Right cardiac atrium (tissue), 5 donors: Measurements from ENCODE around the gene EBP. TPM values are rescaled to one million over a fixed set of nuclear protein-coding genes. Genes with fewer than 3 reads are reported as not detected.

Experiments
- ATAC-seq, 2 donors: fragments of 200-7000 bp; cut with Tn5 transposase; one replicate each; pipeline versions ENCODE4 v1.8.0 to v1.9.1; 2020; ENCODE audit warnings: moderate library complexity in 2 of 2, mild to moderate bottlenecking in 1 of 2
- DNase-seq, 3 donors: peaks; one replicate each; pipeline ENCODE4 v3.0.0-alpha.2; 2020
- H3K27ac ChIP-seq: one replicate; pipeline ENCODE4 v1.5.1; 2013; ENCODE audit warnings: mild to moderate bottlenecking, low read length, control low read depth, moderate library complexity
- H3K27me3 ChIP-seq: one replicate; pipeline ENCODE4 v1.6.1; 2013; ENCODE audit not compliant: control insufficient read depth, insufficient read depth
- H3K4me1 ChIP-seq: one replicate; pipeline ENCODE4 v1.6.1; 2013; ENCODE audit warnings: low read length; ENCODE audit not compliant: control insufficient read depth, insufficient read depth
- H3K4me3 ChIP-seq: one replicate; pipeline ENCODE4 v1.5.1; 2013; ENCODE audit warnings: low read length, control low read depth
- H3K9me3 ChIP-seq: one replicate; pipeline ENCODE4 v1.6.1; 2013; ENCODE audit warnings: low read length; ENCODE audit not compliant: control insufficient read depth
- WGBS: extraction: QIAGEN DNeasy Blood & Tissue Kit; methylation state at CpG from one replicate; pipeline ENCODE4 v1.1.7; 2013; 5-methylcytosine and 5-hydroxymethylcytosine counted together
- intact Hi-C, 4 donors: fragments of 100-400 bp; cut with DNase I; formaldehyde crosslinking; loops; one replicate each; pipeline versions ENCODE4 v1.11.0 to v1.14.0; 2022 to 2023
- long read RNA-seq, 4 donors: library from polyadenylated mRNA; unstranded; transcript quantifications; one replicate each; pipeline ENCODE4 v2.0.0, GENCODE V29; 2020 to 2021
- polyA plus RNA-seq: library from polyadenylated mRNA; stranded (reverse); fragments of 200-250 nt; gene quantifications from one replicate; pipeline ENCODE4 v1.2.3, GENCODE V29; 2013
- total RNA-seq, 4 donors: library from RNA; stranded (reverse); fragmentation: NEBNext Ultra II Directional; extraction: Animal tissue kit (Norgen Biotek cat#: 25700); gene quantifications; one replicate each; pipeline ENCODE4 v1.2.1, GENCODE V29; 2021
- donor health status: healthy with polysubstance abuse.
- donor health status: DM: no; HTN: yes; CAD: no.
- donor health status: DM: no; HTN: no; CAD: no.
- donor health status: DM: no; HTN: yes; CAD: no; lungs with severe emphysema.
- donor health status: DM: yes; HTN: yes; CAD: no.

The EBP gene
- total RNA-seq (10 to 100 TPM; 74.8 to 93.4 (median 83.0) TPM), polyA plus RNA-seq (118 TPM)
- long read RNA-seq, donor 1, transcript EBP-201 (5 exons, 904 nt) = minor isoform, 8 of 60 reads
- long read RNA-seq, donor 1, transcript EBP-205 (5 exons, 1,775 nt) = major isoform, 40 of 60 reads
- long read RNA-seq, donor 1, partial matches to known transcripts = 3 of 60 reads
- long read RNA-seq, donor 1, other reads (novel, unspliced or antisense) = 7 of 60 reads
- long read RNA-seq, donor 2, transcript EBP-205 (5 exons, 1,775 nt) = major isoform, 16 of 23 reads
- long read RNA-seq, donor 2, partial matches to known transcripts = 0 of 23 reads
- long read RNA-seq, donor 2, other reads (novel, unspliced or antisense) = 4 of 23 reads
- long read RNA-seq, donor 3, transcript EBP-206 (5 exons, 796 nt) = minor isoform, 5 of 93 reads
- long read RNA-seq, donor 3, transcript EBP-205 (5 exons, 1,775 nt) = major isoform, 77 of 93 reads
- long read RNA-seq, donor 3, partial matches to known transcripts = 5 of 93 reads
- long read RNA-seq, donor 3, other reads (novel, unspliced or antisense) = 4 of 93 reads
- long read RNA-seq, donor 4, transcript EBP-205 (5 exons, 1,775 nt) = major isoform, 11 of 16 reads
- long read RNA-seq, donor 4, partial matches to known transcripts = 1 of 16 reads
- long read RNA-seq, donor 4, other reads (novel, unspliced or antisense) = 1 of 16 reads

DNA sequence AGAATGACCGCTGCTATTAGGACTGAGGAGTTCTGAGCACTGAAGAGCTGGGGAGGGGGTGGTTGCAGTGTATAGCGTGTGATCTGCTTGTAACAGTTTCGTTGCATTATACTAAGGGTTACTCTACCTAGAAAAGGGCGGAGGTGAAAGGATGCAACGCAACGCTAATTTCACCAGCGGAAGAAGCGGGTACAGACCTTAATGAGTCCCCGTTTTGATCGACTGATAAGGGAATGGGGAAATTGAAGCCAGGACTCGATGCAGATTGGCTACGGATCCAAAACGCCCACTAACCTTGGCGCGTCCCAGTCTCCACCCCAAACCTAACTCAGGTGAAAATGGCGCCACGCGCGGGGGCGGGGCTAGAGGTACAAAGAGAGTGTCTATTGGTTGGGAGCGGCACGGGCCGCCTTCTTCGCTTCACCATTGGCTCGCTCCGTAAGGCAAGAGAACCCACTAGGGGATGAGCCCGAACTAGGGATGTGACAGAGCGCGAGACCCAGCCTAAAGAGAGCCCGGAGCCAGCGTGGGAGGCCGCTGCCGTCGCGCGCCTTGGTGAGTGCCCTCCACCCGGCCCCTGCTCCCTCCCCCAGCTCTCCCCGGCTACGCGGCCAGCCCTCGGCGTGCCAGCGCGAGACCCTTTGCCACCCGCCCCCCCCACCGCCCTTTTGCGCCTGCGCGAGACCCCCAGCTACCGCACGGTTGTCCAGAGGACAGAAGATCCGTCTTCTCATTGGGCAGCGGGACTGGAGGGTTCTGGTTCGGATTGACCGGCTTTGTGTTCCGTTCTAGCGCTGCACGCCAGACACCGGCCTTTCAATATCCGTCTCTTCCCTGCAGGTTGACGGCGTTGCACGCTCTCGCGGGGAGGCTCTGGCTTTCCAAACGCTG lies at the start of gene EBP:
EBP (plus strand) TSS at position 456 of the 891 bp plus-strand sequence. CDS start 1,964 bp downstream, outside the sequence.
- intact Hi-C loops = no loop called here
- Histone ChIP-seq H3K27me3 (no peaks in the 10 kb centered on the region), H3K4me3 (peak within 1 kb of the TSS; percentile 82), H3K27ac (peak within 1 kb of the TSS; percentile 89), H3K4me1 (peaks cover 2% of the 10 kb centered on the region), H3K9me3 (no peaks in the 10 kb centered on the region)
- DNase-seq (peak; percentile 88 to 95 (median 95)), ATAC-seq (peak; percentile 98 to 99)
- WGBS = under 1% methylated on average over 66 of the region's 66 CpGs

DNA sequence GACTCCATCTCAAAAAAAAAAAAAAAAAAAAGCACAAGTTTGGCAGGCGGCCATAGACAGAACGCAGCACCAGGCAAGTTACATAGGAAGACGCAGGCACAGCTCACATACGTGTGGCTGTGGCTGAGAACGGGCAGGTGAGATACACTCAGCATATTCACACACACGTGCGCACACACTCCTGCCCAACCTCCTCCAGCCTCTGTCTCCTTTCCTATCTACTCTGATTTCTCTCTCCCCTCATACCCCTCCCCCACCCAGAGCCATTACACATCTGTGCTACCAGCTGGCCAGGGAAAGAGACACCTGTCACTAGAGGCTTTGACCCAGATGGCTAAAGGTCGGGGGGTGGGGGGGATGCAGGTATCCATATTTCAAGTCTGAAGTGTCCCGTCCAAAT lies 49.4 kb upstream of the EBP start:
- no peak for DNase-seq
- 61% methylated on average over 9 of the region's 9 CpGs for WGBS
- intact Hi-C loops = no loop called here
- Histone ChIP-seq H3K4me3 (no peak overlapping the region), H3K4me1 (no peaks in the 10 kb centered on the region), H3K9me3 (no peaks in the 10 kb centered on the region), H3K27me3 (no peaks in the 10 kb centered on the region), H3K27ac (no peak overlapping the region)
- no peak for ATAC-seq

DNA sequence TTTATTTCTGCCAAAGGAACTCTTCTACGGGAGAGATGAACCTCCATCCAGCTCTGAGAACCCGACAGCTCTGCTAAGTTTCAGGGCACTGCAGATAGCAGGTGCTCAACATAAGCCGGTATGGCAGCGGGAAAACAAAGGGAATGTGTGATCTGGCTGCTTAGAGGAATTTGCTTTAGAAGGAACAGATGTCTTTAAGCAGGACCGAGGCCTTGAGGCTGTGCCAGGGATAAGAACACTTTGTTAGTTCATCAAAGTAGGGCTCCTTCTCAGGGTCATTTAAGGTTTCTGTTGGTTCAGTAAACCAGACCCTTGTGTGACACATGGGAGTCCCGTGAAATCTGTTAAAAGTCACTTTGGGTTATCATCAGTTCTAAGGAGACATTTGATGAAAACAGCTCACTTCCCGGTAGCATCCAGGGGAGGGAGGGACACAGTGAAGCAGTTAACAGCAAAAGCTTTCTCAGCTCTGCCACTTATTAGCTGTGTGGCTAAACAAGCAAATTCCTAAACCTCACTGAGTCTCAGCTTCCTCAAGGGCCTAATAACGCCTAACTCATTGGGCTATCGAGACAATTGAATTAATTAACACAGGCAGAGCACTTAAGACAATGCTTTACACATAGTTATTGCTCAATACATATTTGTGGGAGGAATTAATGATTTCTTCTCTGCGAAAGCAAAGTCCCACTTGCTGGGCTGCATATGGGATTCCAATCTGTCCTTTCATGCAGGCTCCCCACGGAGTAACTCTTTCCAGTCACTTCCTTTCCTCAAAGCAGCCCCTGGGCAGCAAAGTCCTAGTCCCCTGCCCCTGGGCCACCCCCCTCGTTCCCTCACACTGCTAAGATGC lies 48.5 kb upstream of the EBP start:
- 47% methylated on average over 12 of the region's 12 CpGs for WGBS
- Histone ChIP-seq H3K9me3 (no peaks in the 10 kb centered on the region), H3K27ac (no peak overlapping the region), H3K27me3 (no peaks in the 10 kb centered on the region), H3K4me3 (no peak overlapping the region), H3K4me1 (no peaks in the 10 kb centered on the region)
- ATAC-seq = no peak
- intact Hi-C loops = no loop called here
- DNase-seq = no peak

DNA sequence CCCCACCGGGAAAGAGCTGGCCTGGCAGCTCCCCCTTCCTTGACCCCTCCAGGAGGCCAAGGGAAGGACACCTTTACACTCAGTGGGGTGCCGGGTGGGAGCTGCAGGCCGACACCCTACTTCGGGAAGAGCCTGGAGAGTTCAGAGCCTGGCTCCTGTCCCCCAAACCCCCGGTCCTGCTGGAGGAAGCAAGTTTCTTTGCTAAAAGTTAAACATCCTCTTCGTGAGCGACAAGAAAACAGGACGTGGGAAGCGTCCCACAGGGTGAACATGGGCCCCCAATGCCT lies 48.0 kb upstream of the EBP start:
- Histone ChIP-seq H3K27me3 (no peaks in the 10 kb centered on the region), H3K4me3 (no peak overlapping the region), H3K27ac (no peak overlapping the region), H3K4me1 (no peaks in the 10 kb centered on the region), H3K9me3 (no peaks in the 10 kb centered on the region)
- DNase-seq (no peak), ATAC-seq (no peak)
- 65% methylated on average over 9 of the region's 9 CpGs for WGBS
- intact Hi-C loops = no loop called here

DNA sequence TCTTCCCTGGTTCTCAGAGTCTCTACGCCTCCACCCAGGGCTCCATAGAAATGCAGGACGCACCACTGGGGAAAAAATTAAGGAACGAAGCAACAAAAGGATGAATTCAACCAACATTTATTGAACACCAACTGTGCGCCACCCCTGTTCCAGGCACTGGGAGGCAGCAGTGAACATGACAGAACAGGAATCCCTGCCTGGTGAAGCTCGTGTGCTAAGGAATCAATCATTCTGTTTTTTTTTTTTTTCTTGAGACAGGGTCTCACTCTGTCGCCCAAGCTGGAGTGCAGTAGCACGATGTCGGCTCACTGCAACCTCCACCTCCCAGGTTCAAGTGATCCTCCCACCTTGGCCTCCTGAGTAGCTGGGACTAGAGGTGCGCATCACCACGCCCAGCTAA lies 47.5 kb upstream of the EBP start:
- H3K4me1 ChIP-seq = no peaks in the 10 kb centered on the region
- H3K9me3 ChIP-seq = no peaks in the 10 kb centered on the region
- H3K27ac ChIP-seq = no peak overlapping the region
- no peak for ATAC-seq
- intact Hi-C loops = no loop called here
- H3K27me3 ChIP-seq = no peaks in the 10 kb centered on the region
- no peak for DNase-seq
- 58% methylated on average over 10 of the region's 10 CpGs for WGBS
- H3K4me3 ChIP-seq = no peak overlapping the region

DNA sequence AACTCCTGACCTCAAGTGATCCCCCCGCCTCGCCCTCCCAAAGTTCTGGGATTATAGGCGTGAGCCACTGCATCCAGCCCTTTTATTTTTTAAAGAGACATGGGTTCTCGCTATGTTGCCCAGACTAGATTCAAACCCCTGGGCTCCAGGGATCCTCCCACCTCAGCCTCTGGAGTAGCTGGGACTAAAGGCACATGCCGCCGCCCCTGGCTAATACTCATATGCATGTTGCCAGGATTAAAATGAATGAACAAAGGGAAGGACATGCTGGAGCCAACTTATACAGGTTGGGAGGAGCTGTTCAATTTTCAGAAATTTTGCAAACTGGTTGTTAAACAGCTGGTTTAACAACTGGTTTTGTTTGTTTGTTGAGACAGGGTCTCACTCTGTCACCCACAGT lies 47.0 kb upstream of the EBP start:
- DNase-seq (no peak), ATAC-seq (no peak)
- H3K27me3 ChIP-seq = no peaks in the 10 kb centered on the region
- 79% methylated on average over 6 of the region's 6 CpGs for WGBS
- no peak overlapping the region for H3K27ac ChIP-seq
- no peak overlapping the region for H3K4me3 ChIP-seq
- no peaks in the 10 kb centered on the region for H3K4me1 ChIP-seq
- H3K9me3 ChIP-seq = no peaks in the 10 kb centered on the region
- intact Hi-C loops = no loop called here

DNA sequence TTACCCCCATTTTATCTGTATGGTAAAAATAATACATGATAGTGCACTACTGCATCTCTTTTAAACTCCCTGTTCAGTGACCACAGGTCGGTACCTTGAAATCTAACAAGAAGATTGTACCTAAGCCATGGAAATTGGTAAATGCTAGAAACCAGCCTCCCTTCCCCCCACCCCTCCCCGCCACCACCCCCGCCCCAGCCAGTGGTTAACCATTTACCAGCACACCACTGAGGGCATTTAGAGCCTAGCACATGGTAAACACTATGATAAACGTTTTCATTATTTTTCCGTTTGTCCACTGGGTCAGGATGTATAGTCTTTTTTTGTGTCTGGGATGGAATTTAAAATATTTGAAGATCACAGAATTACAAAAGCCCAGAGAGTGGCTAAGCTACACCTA lies 46.3 kb upstream of the EBP start:
- under 1% methylated on average over 5 of the region's 5 CpGs for WGBS
- no peak for ATAC-seq

DNA sequence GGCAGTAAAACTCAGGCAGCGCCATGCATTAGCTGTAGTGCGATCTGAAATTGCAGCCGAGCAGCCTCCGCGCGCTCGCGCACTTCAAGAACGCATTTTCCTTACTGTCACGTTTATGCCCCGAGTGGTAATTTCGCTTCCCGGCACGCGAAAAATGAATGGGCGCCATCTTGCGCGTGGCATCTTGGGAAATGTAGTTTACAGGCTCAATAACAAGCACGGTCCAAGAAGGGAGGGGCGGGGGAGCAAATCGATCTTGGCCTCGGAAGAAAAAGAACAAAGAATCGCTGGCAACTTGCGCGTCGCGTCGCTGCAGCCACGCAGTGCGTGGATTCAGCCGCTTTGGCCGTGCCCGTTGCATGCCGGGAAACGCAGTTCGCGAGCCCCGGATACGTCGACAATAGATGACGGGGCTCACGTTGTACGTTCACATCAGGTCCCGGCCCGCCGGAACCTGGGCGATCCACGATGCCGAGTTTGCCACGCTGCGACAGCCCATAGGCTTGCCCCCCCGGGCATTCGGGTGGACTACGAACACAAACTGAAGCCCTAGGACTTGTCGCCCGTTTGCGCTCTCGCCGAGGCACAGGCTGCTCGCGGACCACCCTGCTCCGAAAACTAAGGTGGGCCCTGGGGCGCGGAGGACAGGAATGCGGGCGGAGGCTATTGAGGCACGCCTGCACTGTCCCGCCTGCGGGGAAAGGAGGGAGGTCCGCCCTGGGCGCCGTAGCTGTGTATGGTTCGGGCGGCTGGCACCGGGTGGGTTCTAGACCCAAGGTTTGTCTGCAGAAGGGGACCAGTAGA lies 45.6 kb upstream of the EBP start, which contains the start of gene FTSJ1:
FTSJ1 (plus strand) TSS at position 426 of the 804 bp plus-strand sequence. CDS start 1,849 bp downstream, outside the sequence.
- peak within 1 kb of the TSS; percentile 79 for H3K4me3 ChIP-seq
- ATAC-seq (peak; percentile 97), DNase-seq (peak; percentile 90 to 95 (median 94))
- WGBS = under 1% methylated on average over 75 of the region's 75 CpGs
- peak within 1 kb of the TSS; percentile 45 for H3K27ac ChIP-seq
- no peaks in the 10 kb centered on the region for H3K27me3 ChIP-seq
- no peaks in the 10 kb centered on the region for H3K9me3 ChIP-seq
- H3K4me1 ChIP-seq = no peaks in the 10 kb centered on the region
- intact Hi-C loops = no loop called here

More for the DNA sequence above, 46.3 kb upstream of the EBP start:
- peak overlapping the region; percentile 79 for H3K4me3 ChIP-seq
- H3K27ac ChIP-seq = no peak overlapping the region
- no peak for DNase-seq
- no peaks in the 10 kb centered on the region for H3K4me1 ChIP-seq
- no peaks in the 10 kb centered on the region for H3K27me3 ChIP-seq
- intact Hi-C loops = no loop called here
- no peaks in the 10 kb centered on the region for H3K9me3 ChIP-seq

DNA sequence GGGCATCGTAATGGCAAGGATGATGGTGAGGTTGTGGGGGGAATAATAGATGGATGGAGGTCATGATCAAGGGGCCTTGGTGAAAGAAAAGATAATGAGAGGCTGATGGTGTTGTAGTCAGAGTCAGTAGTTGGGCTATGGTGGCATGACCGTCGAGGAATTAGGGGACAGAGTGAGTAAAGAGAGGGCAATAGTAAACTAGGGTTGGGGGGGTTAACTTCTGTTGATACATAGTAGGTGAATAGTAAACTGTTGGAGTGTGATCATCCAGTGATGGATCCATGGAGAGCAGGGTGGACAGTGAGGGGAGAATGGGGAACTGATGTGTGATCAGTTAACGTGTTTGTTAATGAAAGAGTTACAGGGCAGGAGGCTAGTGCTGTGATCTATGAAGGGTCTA lies 44.7 kb upstream of the EBP start:
- Histone ChIP-seq H3K27ac (peak overlapping the region; percentile 45), H3K9me3 (no peaks in the 10 kb centered on the region), H3K4me3 (peak overlapping the region; percentile 79), H3K4me1 (no peaks in the 10 kb centered on the region), H3K27me3 (no peaks in the 10 kb centered on the region)
- no peak for DNase-seq
- intact Hi-C loops = no loop called here
- 61% methylated on average over 4 of the region's 4 CpGs for WGBS
- no peak for ATAC-seq
